ENCODE results near the gene GRB2.
A peak's percentile ranks its signal among the peaks of the same experiment; 100 is the strongest.
"Not testable (repeated sequence)": the region's sequence is repeated elsewhere in the genome, so short reads cannot be mapped to it uniquely, and the experiment has no call there.

The GRB2 gene

GRCh38 chr17:75405365-75406221 is at the start of gene GRB2:
Gene GRB2 (minus strand): TSS chr17:75405678. CDS start chr17:75393628, 12,050 bp downstream.
- Mint-ChIP-seq H3K4me1 (peaks cover 19% of the 10 kb centered on the region), H3K36me3 (ENCODE audit: low read depth) (peaks cover 3% of the 10 kb centered on the region), H3K27me3 (ENCODE audit: low read depth) (peaks cover 13% of the 10 kb centered on the region), H3K9me3 (no peaks in the 10 kb centered on the region), H3K27ac (peak within 1 kb of the TSS; percentile 72 to 87 (median 86)), H3K4me3 (peak within 1 kb of the TSS; percentile 90 to 96 (median 94))
- no peak for TF ChIP-seq CTCF (IDR thresholded peaks at IDR 0.05; ENCODE audit: unreplicated experiment in 3 of 3)

GRCh38 chr17:75454672-75455071 is 49.2 kb upstream of the GRB2 start:
- Mint-ChIP-seq H3K4me1 (peaks cover 42% of the 10 kb centered on the region), H3K4me3 (peak overlapping the region; percentile 46 to 60 (median 59)), H3K27ac (peak overlapping the region; percentile 29 to 99 (median 50))
- H3K36me3 Mint-ChIP-seq (ENCODE audit: low read depth); H3K9me3 Mint-ChIP-seq; H3K27me3 Mint-ChIP-seq (ENCODE audit: low read depth): not testable (repeated sequence)

GRCh38 chr17:75454193-75454592 is 48.7 kb upstream of the GRB2 start:
- peak overlapping the region; percentile 20 to 60 (median 46) for H3K4me3 Mint-ChIP-seq
- no peak for TF ChIP-seq CTCF (IDR thresholded peaks at IDR 0.05; ENCODE audit: unreplicated experiment in 3 of 3)
- no peaks in the 10 kb centered on the region for H3K9me3 Mint-ChIP-seq
- H3K27ac Mint-ChIP-seq: peak overlapping the region; percentile 29 to 79 (median 50)
- peaks cover 37% of the 10 kb centered on the region for H3K4me1 Mint-ChIP-seq
- no peaks in the 10 kb centered on the region for H3K27me3 Mint-ChIP-seq (ENCODE audit: low read depth)
- H3K36me3 Mint-ChIP-seq (ENCODE audit: low read depth): no peaks in the 10 kb centered on the region

GRCh38 chr17:75450270-75450669 is 44.8 kb upstream of the GRB2 start:
- Mint-ChIP-seq H3K27ac (no peak overlapping the region), H3K4me3 (no peak overlapping the region), H3K9me3 (no peaks in the 10 kb centered on the region), H3K36me3 (ENCODE audit: low read depth) (no peaks in the 10 kb centered on the region), H3K4me1 (peaks cover 10% of the 10 kb centered on the region), H3K27me3 (ENCODE audit: low read depth) (no peaks in the 10 kb centered on the region)
- no peak for TF ChIP-seq CTCF (IDR thresholded peaks at IDR 0.05; ENCODE audit: unreplicated experiment in 3 of 3)

- H3K4me1 Mint-ChIP-seq: peaks cover 8% of the 10 kb centered on the region
- no peak overlapping the region for H3K4me3 Mint-ChIP-seq
- no peaks in the 10 kb centered on the region for H3K27me3 Mint-ChIP-seq (ENCODE audit: low read depth)
- H3K27ac Mint-ChIP-seq: peak overlapping the region in 1 of 3 experiments; percentile 32
- H3K9me3 Mint-ChIP-seq: no peaks in the 10 kb centered on the region
- no peak for TF ChIP-seq CTCF (IDR thresholded peaks at IDR 0.05; ENCODE audit: unreplicated experiment in 3 of 3)
- no peaks in the 10 kb centered on the region for H3K36me3 Mint-ChIP-seq (ENCODE audit: low read depth)
Observed at GRCh38 chr17:75447951-75448856, 42.7 kb upstream of the GRB2 start.

GRCh38 chr17:75445896-75446295 is 40.4 kb upstream of the GRB2 start:
- H3K9me3 Mint-ChIP-seq; H3K27ac Mint-ChIP-seq; H3K27me3 Mint-ChIP-seq (ENCODE audit: low read depth); H3K36me3 Mint-ChIP-seq (ENCODE audit: low read depth); H3K4me3 Mint-ChIP-seq: not testable (repeated sequence)
- peaks cover 13% of the 10 kb centered on the region for H3K4me1 Mint-ChIP-seq

Data from nephron (organoid).